Lung (tissue), 12 donors: ENCODE data around the gene CCND1. TPM values are rescaled to one million over a fixed set of nuclear protein-coding genes. Genes with fewer than 3 reads are reported as not detected.
A peak's percentile ranks its signal among the peaks of the same experiment; 100 is the strongest.

ENCODE experiments used
- ATAC-seq: fragments of 200-7000 bp; cut with Tn5 transposase; one replicate; pipeline ENCODE4 v1.9.1; 2020; ENCODE audit warnings: moderate number of reproducible peaks; ENCODE audit not compliant: insufficient read depth, low FRiP score
- DNase-seq, 3 donors: peaks; one replicate each; pipeline ENCODE4 v3.0.0-alpha.2; 2013 to 2017
- H3K27ac ChIP-seq, 2 donors: one replicate each; pipeline ENCODE4 v1.5.1; 2013; ENCODE audit warnings: mild to moderate bottlenecking in 2 of 2, moderate library complexity in 2 of 2, control low read depth in 1 of 2, inconsistent platforms in 1 of 2, low read depth in 1 of 2, low read length in 1 of 2
- H3K27me3 ChIP-seq, 3 donors: one replicate each; pipeline ENCODE4 v1.5.1; 2013; ENCODE audit warnings: low read length in 2 of 3; ENCODE audit not compliant: control insufficient read depth in 3 of 3, insufficient read depth in 3 of 3
- H3K36me3 ChIP-seq, 4 donors: one replicate each; pipeline ENCODE4 v1.5.1; 2013; ENCODE audit warnings: low read length in 4 of 4, mild to moderate bottlenecking in 1 of 4, moderate library complexity in 1 of 4; ENCODE audit not compliant: control insufficient read depth in 4 of 4, insufficient read depth in 4 of 4
- H3K4me1 ChIP-seq, 5 donors: one replicate each; pipeline ENCODE4 v1.5.1; 2013; ENCODE audit warnings: low read length in 5 of 5, mild to moderate bottlenecking in 2 of 5, moderate library complexity in 1 of 5; ENCODE audit not compliant: control insufficient read depth in 5 of 5, insufficient read depth in 5 of 5
- H3K4me3 ChIP-seq: one replicate; pipeline ENCODE4 v1.5.1; 2013; ENCODE audit warnings: mild to moderate bottlenecking, control low read depth, moderate library complexity
- H3K9ac ChIP-seq, 2 donors: one replicate each; pipeline ENCODE4 v1.5.1; 2013; ENCODE audit warnings: low read length in 2 of 2, control low read depth in 1 of 2; ENCODE audit not compliant: insufficient read depth in 1 of 2
- H3K9me3 ChIP-seq, 4 donors: one replicate each; pipeline ENCODE4 v1.5.1; 2013; ENCODE audit warnings: low read length in 3 of 4, mild to moderate bottlenecking in 1 of 4, moderate library complexity in 1 of 4; ENCODE audit not compliant: control insufficient read depth in 4 of 4, insufficient read depth in 3 of 4
- WGBS, 2 donors: extraction: QIAGEN DNeasy Blood & Tissue Kit; methylation state at CpG; one replicate each; pipeline ENCODE4 v1.1.7; 2013; 5-methylcytosine and 5-hydroxymethylcytosine counted together
- polyA plus RNA-seq, 2 donors: library from polyadenylated mRNA; stranded (reverse); fragments of 200-250 nt; gene quantifications; one replicate each; pipeline ENCODE4 v1.2.1, GENCODE V29; 2013
- total RNA-seq, 2 donors: library from RNA; depleted of rRNA in 1 of 2; stranded (reverse); fragments of >200 nt in 1 of 2; gene quantifications; one replicate each; pipeline ENCODE4 v1.2.1, GENCODE V29; 2014 to 2021
- TF ChIP-seq, protein P1 (sequence below): IDR thresholded peaks from 2 replicates; pipeline ENCODE4 v1.5.1; 2012; ENCODE audit warnings: mild to moderate bottlenecking; ENCODE audit errors: control extremely low read depth, extremely low read depth
- donor health status: control.
- donor health status: control.
- donor health status: Bipolar disorder and iron deficiency.
- donor health status: healthy.
- donor health status: DM: yes; HTN: yes; CAD: no.

The CCND1 gene
- total and polyA plus RNA-seq, 4 donors = 32.1 to 190 (median 84.3) TPM

GRCh38 chr11:69658626-69659450, 17.9 kb downstream of the CCND1 start:
- no peaks in the 10 kb centered on the region for H3K9me3 ChIP-seq
- 84 to 86% methylated on average over 18 of the region's 18 CpGs for WGBS, 2 donors
- ATAC-seq = no peak
- peak in 2 of 3 donors; percentile 12 to 44 for DNase-seq
- no peak overlapping the region for H3K4me3 ChIP-seq
- H3K27me3 ChIP-seq = no peaks in the 10 kb centered on the region
- peaks cover 0 to 12% (median 0%) of the 10 kb centered on the region in 4 donors for H3K36me3 ChIP-seq
- peaks cover 0 to 17% (median 4%) of the 10 kb centered on the region in 5 donors for H3K4me1 ChIP-seq
- TF ChIP-seq, protein P1, sequence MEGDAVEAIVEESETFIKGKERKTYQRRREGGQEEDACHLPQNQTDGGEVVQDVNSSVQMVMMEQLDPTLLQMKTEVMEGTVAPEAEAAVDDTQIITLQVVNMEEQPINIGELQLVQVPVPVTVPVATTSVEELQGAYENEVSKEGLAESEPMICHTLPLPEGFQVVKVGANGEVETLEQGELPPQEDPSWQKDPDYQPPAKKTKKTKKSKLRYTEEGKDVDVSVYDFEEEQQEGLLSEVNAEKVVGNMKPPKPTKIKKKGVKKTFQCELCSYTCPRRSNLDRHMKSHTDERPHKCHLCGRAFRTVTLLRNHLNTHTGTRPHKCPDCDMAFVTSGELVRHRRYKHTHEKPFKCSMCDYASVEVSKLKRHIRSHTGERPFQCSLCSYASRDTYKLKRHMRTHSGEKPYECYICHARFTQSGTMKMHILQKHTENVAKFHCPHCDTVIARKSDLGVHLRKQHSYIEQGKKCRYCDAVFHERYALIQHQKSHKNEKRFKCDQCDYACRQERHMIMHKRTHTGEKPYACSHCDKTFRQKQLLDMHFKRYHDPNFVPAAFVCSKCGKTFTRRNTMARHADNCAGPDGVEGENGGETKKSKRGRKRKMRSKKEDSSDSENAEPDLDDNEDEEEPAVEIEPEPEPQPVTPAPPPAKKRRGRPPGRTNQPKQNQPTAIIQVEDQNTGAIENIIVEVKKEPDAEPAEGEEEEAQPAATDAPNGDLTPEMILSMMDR = no peak
- H3K27ac ChIP-seq = no peak overlapping the region
- peak overlapping the region in 1 of 2 donors; percentile 39 for H3K9ac ChIP-seq

DNA sequence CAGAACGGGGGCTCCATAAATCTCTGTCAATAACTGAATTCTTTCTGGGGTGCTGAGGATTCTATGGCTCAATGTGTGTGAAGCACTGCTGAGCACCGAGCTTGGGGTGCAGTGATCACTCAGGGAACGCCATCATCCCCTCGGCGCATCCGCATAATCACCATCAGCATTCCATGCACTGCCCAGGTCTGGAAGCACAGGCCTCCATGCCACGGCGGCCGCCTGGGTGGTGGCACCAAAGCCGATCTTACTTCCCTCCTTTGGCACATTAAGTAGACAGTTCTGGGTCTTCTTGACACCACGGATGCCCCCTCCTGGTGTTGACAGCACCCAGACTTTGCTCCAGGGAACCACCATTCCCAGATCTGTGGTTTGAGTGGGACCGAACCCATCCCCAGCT, 18.6 kb downstream of the CCND1 start:
- TF ChIP-seq, protein P1 = no peak
- Histone ChIP-seq H3K4me1 (peaks cover 0 to 17% (median 4%) of the 10 kb centered on the region in 5 donors), H3K9ac (no peak overlapping the region), H3K36me3 (peaks cover 0 to 16% (median 2%) of the 10 kb centered on the region in 4 donors), H3K27ac (no peak overlapping the region), H3K9me3 (no peaks in the 10 kb centered on the region), H3K4me3 (no peak overlapping the region), H3K27me3 (no peaks in the 10 kb centered on the region)
- WGBS, 2 donors = 94 to 96% methylated on average over 12 of the region's 12 CpGs
- no peak for DNase-seq
- ATAC-seq = no peak

- Histone ChIP-seq H3K9me3 (no peaks in the 10 kb centered on the region), H3K4me3 (no peak overlapping the region), H3K4me1 (peaks cover 0 to 17% (median 4%) of the 10 kb centered on the region in 5 donors), H3K27ac (no peak overlapping the region), H3K36me3 (peaks cover 0 to 18% (median 7%) of the 10 kb centered on the region in 4 donors), H3K27me3 (no peaks in the 10 kb centered on the region), H3K9ac (no peak overlapping the region)
- 94 to 100% methylated on average over 4 of the region's 4 CpGs for WGBS, 2 donors
- DNase-seq (no peak), ATAC-seq (no peak)
- TF ChIP-seq, protein P1 = no peak
Measured at GRCh38 chr11:69660001-69660500, 19.1 kb downstream of the CCND1 start.
